Activated T-cell treated with anti-CD3 and anti-CD28 coated beads for 48 hours (primary cell): ENCODE measurements around the gene TROAP.
A peak's percentile ranks its signal among the peaks of the same experiment; 100 is the strongest.

ENCODE experiments used
- DNase-seq: peaks from one replicate; pipeline ENCODE4 v3.0.0-alpha.2; 2020; ENCODE audit warnings: low read depth

TROAP gene

DNA sequence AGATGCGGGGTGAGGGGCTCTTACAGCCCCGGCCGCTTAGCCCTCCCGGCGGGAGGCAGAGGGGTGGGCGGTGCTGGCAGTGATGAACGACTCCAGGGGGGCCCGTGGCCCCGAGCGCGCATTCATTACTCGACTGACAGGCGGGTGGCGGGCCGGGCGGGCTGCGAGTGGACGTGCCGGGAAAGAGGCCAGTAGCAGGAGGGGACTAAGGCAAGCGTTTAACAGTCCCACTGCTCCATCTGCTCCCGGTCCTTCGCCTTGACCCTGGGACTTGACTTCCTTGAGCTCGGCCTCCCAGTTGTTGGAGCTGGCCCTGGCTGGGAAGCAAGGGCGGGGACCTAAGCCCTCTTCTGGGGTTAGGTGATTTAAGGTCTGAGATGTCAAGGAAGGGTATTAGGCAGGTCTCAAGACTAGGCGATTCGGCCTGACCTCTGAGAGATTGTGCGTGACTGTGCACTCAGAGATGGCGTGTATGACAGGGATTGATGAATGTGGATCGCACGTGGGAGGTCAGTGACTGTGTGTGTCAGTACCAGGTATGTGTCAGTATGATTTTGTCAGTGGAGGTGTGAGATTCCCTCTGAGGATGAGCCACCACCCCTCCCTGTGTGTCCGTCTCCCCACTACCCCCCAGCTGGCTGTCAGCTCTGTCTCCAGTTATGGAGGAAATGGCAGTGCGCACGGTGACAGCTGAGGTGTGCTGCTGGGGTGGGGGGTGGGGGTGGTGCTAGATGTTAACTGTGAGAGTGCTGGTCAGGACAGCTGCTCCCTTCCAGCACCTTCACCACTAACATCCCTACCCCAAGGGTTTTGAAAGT lies 20.1 kb downstream of the TROAP start:
- DNase-seq = peak; percentile 47

DNA sequence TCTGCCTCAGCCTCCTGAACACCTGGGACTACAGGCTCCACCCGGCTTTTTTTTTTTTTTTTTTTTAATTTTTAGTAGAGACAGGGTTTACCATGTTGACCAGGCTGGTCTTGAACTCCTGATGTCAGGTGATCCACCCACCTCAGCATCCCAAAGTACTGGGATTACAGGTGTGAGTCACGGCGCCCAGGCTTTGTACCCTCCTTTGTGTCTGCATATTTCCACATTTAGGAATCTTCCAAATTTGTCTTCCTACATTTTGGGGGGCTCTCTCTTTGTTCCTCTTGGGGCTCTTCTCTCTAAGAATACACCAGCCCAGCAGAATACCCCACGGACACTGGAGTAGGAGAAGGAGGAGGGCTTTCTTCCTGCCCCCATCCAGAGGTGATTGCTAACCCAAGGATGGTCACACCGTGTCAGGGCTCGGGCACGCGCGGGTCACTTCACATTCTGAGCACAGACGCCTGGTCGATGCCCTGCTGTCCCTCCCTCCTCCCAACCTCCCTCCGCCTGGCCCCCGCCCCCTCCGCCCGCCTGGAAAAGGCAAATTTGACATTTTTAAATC lies 21.5 kb downstream of the TROAP start:
- DNase-seq = no peak

DNA sequence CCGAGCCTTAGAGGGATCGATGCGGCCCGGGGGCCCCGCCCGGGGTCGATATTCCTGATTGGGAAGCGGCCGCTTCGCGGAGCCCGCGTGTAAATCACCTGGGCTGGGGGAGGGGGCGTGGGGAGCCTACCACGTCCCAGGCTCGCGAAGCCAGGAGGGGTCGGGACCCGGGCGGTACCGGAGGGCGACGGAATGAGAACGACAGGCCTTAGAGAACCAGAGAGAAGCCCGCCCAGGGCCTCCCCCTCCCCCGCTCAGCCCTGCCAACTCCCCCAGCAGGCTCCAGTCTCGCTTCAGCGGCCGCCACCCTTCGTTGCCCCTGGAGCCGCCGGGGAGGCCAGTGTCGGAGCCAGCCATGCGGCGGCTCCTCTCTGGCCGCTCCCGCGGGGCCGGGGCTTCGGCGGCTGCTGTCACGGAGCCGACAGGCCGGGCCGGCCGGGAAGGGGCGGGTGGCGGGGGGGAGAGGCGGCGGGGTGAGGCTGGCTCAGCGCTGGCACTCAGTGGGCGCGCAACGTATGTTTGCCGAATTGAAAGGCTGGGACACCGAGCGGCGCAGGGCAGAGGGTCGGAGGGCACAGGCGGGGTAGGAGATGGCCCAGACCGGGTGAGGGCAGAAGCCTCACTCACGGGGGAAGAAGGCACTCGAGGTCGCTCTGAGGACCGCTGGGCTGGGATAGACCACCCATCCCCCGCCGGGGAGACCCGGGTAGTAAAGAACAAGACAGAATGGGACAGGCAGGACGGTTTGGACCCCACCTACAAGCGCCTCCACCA lies 22.2 kb downstream of the TROAP start:
- DNase-seq = no peak

DNA sequence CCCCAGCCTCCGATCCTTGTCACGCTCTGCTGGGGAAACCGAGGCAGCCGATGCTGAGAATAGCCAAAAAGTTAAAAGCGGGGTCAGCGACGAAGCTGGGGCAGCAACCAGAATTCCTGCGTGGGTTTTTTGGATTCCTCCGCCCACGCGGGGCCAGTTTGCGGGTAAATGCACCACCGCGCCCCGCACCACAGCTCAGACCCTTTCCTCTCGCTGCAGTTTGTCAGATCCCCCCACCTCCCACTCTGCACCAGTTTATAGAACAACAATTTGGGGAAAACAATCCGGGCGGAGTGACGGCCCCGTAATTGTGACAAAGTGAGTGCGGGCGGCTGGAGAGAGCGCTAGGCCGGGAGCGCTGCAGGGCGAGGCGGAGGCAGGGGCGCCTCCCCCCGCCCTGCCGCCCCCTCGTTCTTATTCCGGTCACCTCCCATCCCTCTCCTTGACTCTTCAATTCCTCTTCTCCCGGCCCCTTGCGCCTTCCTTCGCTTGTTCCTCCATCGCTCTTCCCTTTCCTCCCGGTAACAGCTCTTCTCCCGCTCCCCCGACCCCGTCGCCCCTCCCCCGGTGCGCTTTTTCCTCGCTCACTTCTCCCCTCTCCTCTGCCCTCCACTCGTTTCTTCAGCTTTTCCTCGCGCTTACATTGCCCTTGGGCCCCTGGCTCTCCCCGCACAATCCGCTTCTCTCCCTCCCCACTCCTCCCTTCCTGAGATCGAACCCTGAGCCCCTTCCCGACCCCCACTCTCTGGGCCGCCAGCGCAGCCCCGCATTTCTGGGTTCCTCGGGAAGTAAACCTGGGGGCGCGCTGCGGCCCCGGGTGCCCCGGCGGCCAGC lies 23.0 kb downstream of the TROAP start:
- DNase-seq = no peak

DNA sequence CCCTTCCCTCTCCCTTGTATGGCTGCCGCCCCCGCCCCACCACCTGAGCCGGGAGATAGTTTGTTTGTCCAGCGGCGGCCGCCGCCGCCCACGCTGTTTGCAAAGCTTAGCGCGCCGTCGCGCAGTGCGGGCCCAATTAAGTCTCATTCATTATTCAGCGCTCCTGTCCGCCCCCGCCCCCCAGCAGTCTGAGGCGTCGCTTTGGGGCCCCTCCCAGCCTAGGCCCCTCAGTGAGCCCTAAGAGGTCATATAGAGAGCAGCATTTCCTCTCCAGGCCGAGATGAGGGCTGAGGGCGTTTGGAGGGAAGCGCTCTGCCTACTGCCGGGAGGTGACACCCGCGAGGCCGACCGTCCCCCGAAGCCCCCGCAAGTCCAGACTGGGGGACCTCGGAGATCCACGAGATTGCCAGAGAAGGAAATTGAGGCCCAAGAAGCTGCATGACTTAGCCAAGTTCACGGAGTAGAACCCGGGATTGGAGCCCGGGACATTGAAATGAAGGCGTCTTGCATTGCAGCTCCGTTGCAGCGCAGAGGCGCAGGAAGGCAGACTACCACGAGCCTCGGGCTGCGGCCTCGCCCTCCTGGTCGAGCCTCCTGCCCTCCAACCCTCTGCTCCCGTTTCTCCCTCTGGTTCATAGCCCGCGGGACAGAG lies 23.7 kb downstream of the TROAP start, which contains the start of gene DNAJC22:
Gene DNAJC22 (plus strand): TSS at position 230 of the 652 bp plus-strand sequence. CDS start 1,985 bp downstream, outside the sequence.
- DNase-seq = no peak

- DNase-seq = peak; percentile 75
These were observed 24.5 kb downstream of the TROAP start for GRCh38 chr12:49347311-49348193.

GRCh38 chr12:49348781-49349180 lies 25.7 kb downstream of the TROAP start:
- DNase-seq = no peak

DNA sequence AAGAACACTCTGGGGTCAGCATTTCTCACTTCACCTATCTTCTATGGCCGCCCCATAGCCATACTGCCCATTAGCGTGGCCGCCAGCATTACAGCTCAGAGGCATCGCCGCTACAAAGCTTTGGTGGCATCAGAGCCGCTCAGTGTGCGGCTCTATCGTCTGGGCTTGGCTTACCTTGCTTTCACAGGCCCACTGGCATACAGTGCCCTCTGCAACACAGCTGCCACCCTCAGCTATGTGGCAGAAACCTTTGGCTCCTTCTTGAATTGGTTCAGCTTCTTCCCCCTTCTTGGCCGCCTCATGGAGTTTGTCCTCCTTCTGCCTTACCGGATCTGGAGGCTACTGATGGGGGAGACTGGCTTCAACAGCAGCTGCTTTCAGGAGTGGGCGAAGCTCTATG lies 26.2 kb downstream of the TROAP start:
- DNase-seq = no peak

- no peak for DNase-seq
These were observed 29.3 kb downstream of the TROAP start for GRCh38 chr12:49352351-49352750.

GRCh38 chr12:49355913-49356312 lies 32.9 kb downstream of the TROAP start:
- DNase-seq = no peak

DNA sequence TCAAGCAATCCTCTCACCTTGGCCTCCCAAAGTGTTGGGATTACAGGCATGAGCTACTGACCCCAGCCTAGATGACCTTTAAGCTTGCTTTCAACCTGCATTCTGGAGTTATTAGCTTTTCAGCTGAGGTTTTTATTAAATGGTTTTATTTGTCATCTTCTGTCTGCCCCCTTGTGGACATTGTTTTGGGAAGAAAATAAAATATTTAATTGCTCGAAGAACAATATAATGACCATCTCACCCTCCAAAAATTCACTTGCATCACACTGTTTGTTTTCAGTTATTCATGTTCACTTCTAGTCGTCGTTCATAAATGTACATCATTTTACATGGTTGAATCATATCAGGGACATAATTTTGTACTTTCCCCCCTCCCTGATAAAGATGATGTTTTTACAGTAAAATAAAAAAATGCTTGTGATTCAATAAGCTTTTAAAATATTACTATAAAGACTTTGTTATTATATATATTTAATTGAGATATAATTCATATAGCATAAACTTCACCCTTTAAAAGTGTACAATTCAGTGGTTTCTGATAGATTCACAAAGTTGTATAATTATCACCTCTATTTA lies 34.1 kb downstream of the TROAP start:
- no peak for DNase-seq

DNA sequence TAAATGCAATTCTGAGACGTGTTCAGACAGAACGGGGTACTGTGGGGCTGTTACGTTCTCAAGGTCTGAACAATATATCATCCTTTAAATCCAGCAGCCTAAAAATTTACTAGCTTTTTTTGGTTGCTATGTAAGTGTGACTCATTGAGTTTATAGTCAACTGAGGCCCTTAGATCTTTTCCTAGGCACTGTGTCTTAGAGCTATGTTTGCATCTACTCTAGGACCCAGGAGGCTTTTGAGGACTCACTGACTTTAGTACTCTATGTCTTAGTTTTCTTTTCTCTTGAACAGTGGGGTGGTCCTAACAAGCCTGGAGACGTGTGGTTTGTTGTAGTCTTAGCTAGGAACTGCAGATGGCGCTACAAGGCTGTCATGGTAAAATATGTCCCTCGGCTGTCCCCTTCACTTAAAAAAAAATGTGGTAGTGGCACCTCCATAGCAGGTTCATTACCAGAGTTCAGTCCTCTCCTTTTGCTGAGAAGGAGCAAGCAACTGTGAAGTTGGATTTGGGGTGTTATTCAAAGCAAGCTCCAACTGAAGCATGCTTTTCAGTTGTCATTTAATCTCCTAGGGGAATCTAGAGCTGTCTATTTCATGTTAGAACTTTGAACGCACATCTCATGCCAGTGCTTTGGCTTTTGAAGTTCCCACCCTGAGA lies 35.6 kb downstream of the TROAP start:
- no peak for DNase-seq

DNA sequence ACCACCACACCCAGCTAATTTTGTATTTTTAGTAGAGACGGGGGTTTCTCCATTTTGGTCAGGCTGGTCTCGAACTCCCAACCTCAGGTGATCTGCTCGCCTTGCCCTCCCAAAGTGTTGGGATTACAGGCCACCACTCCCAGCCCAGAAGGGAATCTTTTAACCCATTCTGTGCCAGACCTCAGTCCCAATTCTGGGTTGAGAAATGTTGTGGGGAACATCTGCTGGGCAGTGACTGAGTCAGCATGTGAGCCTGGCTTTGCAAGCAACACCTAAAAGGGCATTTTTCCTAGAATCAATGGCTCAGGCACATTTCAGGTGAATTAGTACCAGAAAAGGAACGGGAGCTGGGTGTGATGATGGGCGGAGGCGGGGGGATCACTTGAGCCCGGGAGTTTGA lies 36.6 kb downstream of the TROAP start:
- DNase-seq = no peak

- DNase-seq = no peak
These were observed 39.0 kb downstream of the TROAP start for GRCh38 chr12:49362077-49362476.

GRCh38 chr12:49364989-49365388 lies 41.9 kb downstream of the TROAP start:
- DNase-seq = no peak

GRCh38 chr12:49365542-49365941 lies 42.5 kb downstream of the TROAP start:
- no peak for DNase-seq

- DNase-seq = no peak
These were observed 43.1 kb downstream of the TROAP start for GRCh38 chr12:49366096-49366651.

- DNase-seq = peak; percentile 92
These were observed 43.8 kb downstream of the TROAP start for GRCh38 chr12:49366652-49367380.
